GM18498 (cell line): ENCODE measurements around the gene EIF3A.
"Not testable (repeated sequence)": the region's sequence is repeated elsewhere in the genome, so short reads cannot be mapped to it uniquely, and the experiment has no call there.

Experiments used
- ATAC-seq: cut with Tn5 transposase; IDR thresholded peaks from one replicate; pipeline ENCODE4 v1.9.1; 2021; ENCODE audit warnings: mild to moderate bottlenecking, moderate library complexity; ENCODE audit not compliant: unreplicated experiment

Gene EIF3A

GRCh38 chr10:119080521-119081259, at the start of gene EIF3A:
TSS of gene EIF3A (minus strand) at chr10:119080817. CDS start at chr10:119080676, 141 bp downstream.
- peak; percentile 85 for ATAC-seq

GRCh38 chr10:119129721-119130120, 49.1 kb upstream of the EIF3A start:
- no peak for ATAC-seq

GRCh38 chr10:119125942-119126341, 45.3 kb upstream of the EIF3A start:
- ATAC-seq: no peak

- ATAC-seq: no peak
Measured at GRCh38 chr10:119120875-119121274, 40.3 kb upstream of the EIF3A start.

- peak; percentile 88 for ATAC-seq
Measured at GRCh38 chr10:119120413-119120867, 39.8 kb upstream of the EIF3A start.

GRCh38 chr10:119119400-119119799, 38.8 kb upstream of the EIF3A start:
- ATAC-seq: no peak

GRCh38 chr10:119118231-119118630, 37.6 kb upstream of the EIF3A start:
- ATAC-seq: no peak

- ATAC-seq: no peak
Measured at GRCh38 chr10:119116326-119116951, 35.8 kb upstream of the EIF3A start.

- no peak for ATAC-seq
Measured at GRCh38 chr10:119115926-119116325, 35.3 kb upstream of the EIF3A start.

GRCh38 chr10:119113751-119114732, 33.4 kb upstream of the EIF3A start:
- ATAC-seq: no peak

GRCh38 chr10:119112056-119112455, 31.4 kb upstream of the EIF3A start:
- ATAC-seq: no peak

GRCh38 chr10:119107771-119108170, 27.2 kb upstream of the EIF3A start:
- ATAC-seq: not testable (repeated sequence)

- not testable (repeated sequence) for ATAC-seq
Measured at GRCh38 chr10:119107106-119107505, 26.5 kb upstream of the EIF3A start.

GRCh38 chr10:119105899-119106298, 25.3 kb upstream of the EIF3A start:
- not testable (repeated sequence) for ATAC-seq

- ATAC-seq: no peak
Measured at GRCh38 chr10:119105155-119105554, 24.5 kb upstream of the EIF3A start.

GRCh38 chr10:119104654-119105015, 24.0 kb upstream of the EIF3A start:
- no peak for ATAC-seq

GRCh38 chr10:119103903-119104653, 23.5 kb upstream of the EIF3A start, which contains the start of gene DENND10:
TSS of gene DENND10 (plus strand) at chr10:119104113. CDS start at chr10:119104143, 30 bp downstream.
- ATAC-seq: peak; percentile 87

GRCh38 chr10:119103241-119103902, 22.8 kb upstream of the EIF3A start:
- ATAC-seq: no peak

GRCh38 chr10:119101366-119102098, 20.9 kb upstream of the EIF3A start:
- no peak for ATAC-seq
